Measurements from ENCODE around the gene NEK1.
"Not testable (repeated sequence)": the region's sequence is repeated elsewhere in the genome, so short reads cannot be mapped to it uniquely, and the experiment has no call there.

The NEK1 gene

GRCh38 chr4:169492436-169493163, 119.8 kb downstream of the NEK1 start:
- FAIRE-seq, result no peak

- no peak for FAIRE-seq
Measured at GRCh38 chr4:169491211-169491610, 121.2 kb downstream of the NEK1 start.

- FAIRE-seq, result no peak
Measured at GRCh38 chr4:169489306-169489705, 123.1 kb downstream of the NEK1 start.

GRCh38 chr4:169485791-169486742, 126.3 kb downstream of the NEK1 start:
- peak; percentile 99 for FAIRE-seq

- FAIRE-seq, result no peak
Measured at GRCh38 chr4:169485086-169485485, 127.3 kb downstream of the NEK1 start.

- no peak for FAIRE-seq
Measured at GRCh38 chr4:169484485-169484884, 127.9 kb downstream of the NEK1 start.

GRCh38 chr4:169464080-169464479, 148.3 kb downstream of the NEK1 start:
- no peak for FAIRE-seq

- no peak for FAIRE-seq
Measured at GRCh38 chr4:169460081-169460480, 152.3 kb downstream of the NEK1 start.

- FAIRE-seq, result no peak
Measured at GRCh38 chr4:169458575-169458974, 153.8 kb downstream of the NEK1 start.

- not testable (repeated sequence) for FAIRE-seq
Measured at GRCh38 chr4:169452644-169453043, 159.7 kb downstream of the NEK1 start.

GRCh38 chr4:169448935-169449334, 163.4 kb downstream of the NEK1 start:
- not testable (repeated sequence) for FAIRE-seq

- FAIRE-seq, result no peak
Measured at GRCh38 chr4:169446824-169447223, 165.6 kb downstream of the NEK1 start.

GRCh38 chr4:169443748-169444147, 168.6 kb downstream of the NEK1 start:
- no peak for FAIRE-seq

- FAIRE-seq, result no peak
Measured at GRCh38 chr4:169440446-169440845, 171.9 kb downstream of the NEK1 start.

- peak; percentile 60 for FAIRE-seq
Measured at GRCh38 chr4:169439244-169439643, 173.1 kb downstream of the NEK1 start.

- FAIRE-seq, result peak; percentile 72
Measured at GRCh38 chr4:169438057-169438480, 174.3 kb downstream of the NEK1 start.

GRCh38 chr4:169437299-169438047, 174.9 kb downstream of the NEK1 start:
- no peak for FAIRE-seq

- FAIRE-seq, result no peak
Measured at GRCh38 chr4:169436734-169437133, 175.6 kb downstream of the NEK1 start.

GRCh38 chr4:169428376-169428775, 184.0 kb downstream of the NEK1 start:
- FAIRE-seq, result no peak

- FAIRE-seq, result not testable (repeated sequence)
Measured at GRCh38 chr4:169427727-169428126, 184.7 kb downstream of the NEK1 start.

GRCh38 chr4:169420291-169420690, 192.1 kb downstream of the NEK1 start:
- FAIRE-seq, result no peak

GRCh38 chr4:169418846-169419245, 193.5 kb downstream of the NEK1 start:
- FAIRE-seq, result no peak

- no peak for FAIRE-seq
Measured at GRCh38 chr4:169417629-169418282, 194.6 kb downstream of the NEK1 start.

Data from islet of Langerhans (tissue), 1 donor.